Esophagus muscularis mucosa (tissue), 4 donors: ENCODE data around the gene ZBTB7C. TPM values are rescaled to one million over a fixed set of nuclear protein-coding genes. Genes with fewer than 3 reads are reported as not detected.

Experiments
- DNase-seq: peaks from one replicate; pipeline ENCODE4 v3.0.0-alpha.2; 2017; ENCODE audit errors: extremely low spot score
- H3K27ac ChIP-seq, 4 donors: fragments of 200-600 bp; sonication (generic); replicated peaks in 1 of 4; 1 replicate in 3 of 4; 2 replicates in 1 of 4; pipeline ENCODE4 v1.5.1; 2016 to 2019; ENCODE audit warnings: mild to moderate bottlenecking in 1 of 4
- H3K27me3 ChIP-seq, 4 donors: fragments of 200-600 bp; sonication (generic); one replicate each; pipeline versions ENCODE4 v1.5.1 to v1.6.0; 2016 to 2019
- H3K36me3 ChIP-seq, 4 donors: fragments of 200-600 bp; sonication (generic); one replicate each; pipeline ENCODE4 v1.5.1; 2016 to 2019
- H3K4me1 ChIP-seq, 4 donors: fragments of 200-600 bp; sonication (generic); one replicate each; pipeline ENCODE4 v1.5.1; 2016 to 2019
- H3K4me3 ChIP-seq, 4 donors: fragments of 200-600 bp; sonication (generic); 1 replicate in 2 of 4; 2 replicates in 2 of 4; pipeline ENCODE4 v1.5.1; 2016 to 2019; ENCODE audit warnings: mild to moderate bottlenecking in 4 of 4, moderate library complexity in 1 of 4
- H3K9me3 ChIP-seq, 4 donors: fragments of 200-600 bp; sonication (generic); 1 replicate in 3 of 4; 2 replicates in 1 of 4; pipeline ENCODE4 v1.5.1; 2016 to 2019
- CTCF ChIP-seq, 3 experiments: fragments of 200-600 bp in 2 of 3; fragments of 450-650 bp in 1 of 3; sonication (generic) in 2 of 3; IDR thresholded peaks; one replicate each; pipeline ENCODE4 v1.5.1; 2017 to 2019; ENCODE audit warnings: antibody characterized with exemption in 3 of 3, mild to moderate bottlenecking in 2 of 3, moderate library complexity in 1 of 3
- EP300 ChIP-seq: sonication (generic); formaldehyde crosslinking; IDR thresholded peaks from one replicate; pipeline ENCODE4 v1.6.1; 2017; ENCODE audit warnings: antibody characterized with exemption
- POLR2A ChIP-seq: fragments of 450-650 bp; IDR thresholded peaks from one replicate; pipeline ENCODE4 v1.6.1; 2017; ENCODE audit warnings: antibody characterized with exemption, moderate library complexity, mild to moderate bottlenecking, low read depth
- POLR2AphosphoS5 ChIP-seq, 2 donors: sonication (generic); formaldehyde crosslinking; IDR thresholded peaks; one replicate each; pipeline ENCODE4 v1.6.1; 2017; ENCODE audit warnings: antibody characterized with exemption in 2 of 2
- WGBS: methylation state at CpG from one replicate; pipeline ENCODE4 v1.1.5; 2018; 5-methylcytosine and 5-hydroxymethylcytosine counted together
- intact Hi-C: fragments of 100-400 bp; cut with DNase I; formaldehyde crosslinking; loops from one replicate; pipeline ENCODE4 v1.15.1; 2023
- small RNA-seq, 3 donors: library from RNA; depleted of rRNA; stranded (forward); fragments of <200 nt; gene quantifications; one replicate each; pipeline ENCODE3, GENCODE V24; 2016
- total RNA-seq, 4 donors: library from RNA; depleted of rRNA; stranded (reverse); fragments of >200 nt; gene quantifications; one replicate each; pipeline versions ENCODE4 v1.1.0 to v1.2.1, GENCODE V29; 2016

ZBTB7C gene
- total RNA-seq, 4 donors from 2014 or later, result 6.3 to 13.2 (median 9.1) TPM

GRCh38 chr18:47979611-47980200, 429.5 kb downstream of the ZBTB7C start:
- Histone ChIP-seq H3K27ac (no peak overlapping the region), H3K4me3 (no peak overlapping the region), H3K27me3 (no peaks in the 10 kb centered on the region), H3K36me3 (no peaks in the 10 kb centered on the region), H3K9me3 (no peaks in the 10 kb centered on the region), H3K4me1 (no peaks in the 10 kb centered on the region)
- DNase-seq, result peak; percentile 89
- intact Hi-C loops, result no loop called here
- no peak for TF ChIP-seq POLR2A
- WGBS, result 64% methylated on average over 4 of the region's 5 CpGs

- no peak overlapping the region for H3K4me3 ChIP-seq
- no peak overlapping the region for H3K27ac ChIP-seq
- H3K4me1 ChIP-seq, result no peaks in the 10 kb centered on the region
- no peak for DNase-seq
- WGBS, result 83% methylated on average over 1 of the region's 1 CpG
- H3K9me3 ChIP-seq, result no peaks in the 10 kb centered on the region
- no peaks in the 10 kb centered on the region for H3K27me3 ChIP-seq
- no peaks in the 10 kb centered on the region for H3K36me3 ChIP-seq
- no peak for TF ChIP-seq POLR2AphosphoS5 (IDR thresholded peaks at IDR 0.05)
- TF ChIP-seq POLR2A, result no peak
- TF ChIP-seq CTCF (IDR thresholded peaks at IDR 0.05), result no peak
- no peak for TF ChIP-seq EP300
- intact Hi-C loops, result no loop called here
Measured at GRCh38 chr18:47978603-47979002, 430.6 kb downstream of the ZBTB7C start.

- DNase-seq, result no peak
- intact Hi-C loops, result no loop called here
- no peaks in the 10 kb centered on the region for H3K4me1 ChIP-seq
- H3K36me3 ChIP-seq, result no peaks in the 10 kb centered on the region
- no peak for TF ChIP-seq EP300
- no peak for TF ChIP-seq CTCF (IDR thresholded peaks at IDR 0.05)
- no peak for TF ChIP-seq POLR2AphosphoS5 (IDR thresholded peaks at IDR 0.05)
- no peak for TF ChIP-seq POLR2A
- no peak overlapping the region for H3K27ac ChIP-seq
- H3K4me3 ChIP-seq, result no peak overlapping the region
- no peaks in the 10 kb centered on the region for H3K9me3 ChIP-seq
- H3K27me3 ChIP-seq, result no peaks in the 10 kb centered on the region
- WGBS, result 88% methylated on average over 2 of the region's 2 CpGs
Measured at GRCh38 chr18:47978141-47978540, 431.0 kb downstream of the ZBTB7C start.

Small RNA genes lying within 50 kb of the gene (small RNA-seq; reads per million reads assigned to genes)
- 0 reads per million in 3 donors for gene RNU6-708P

Other genes starting within 250 kb of the ZBTB7C start
- gene CTIF, start 129.6 kb upstream of the ZBTB7C start, total RNA-seq, result 100 to 1,000 TPM in 2 of 4 donors, 10 to 100 TPM in 2; 63.1 to 137 (median 87.7) TPM